Activated CD4-positive, alpha-beta T cell treated with anti-CD3 and anti-CD28 coated beads, Interleukin-2, amount 50 U/mL, for 24 hours (primary cell): ENCODE results near the gene FCER2.
"Not testable (repeated sequence)": the region's sequence is repeated elsewhere in the genome, so short reads cannot be mapped to it uniquely, and the experiment has no call there.

ENCODE experiments used
- DNase-seq, 2 donors: peaks; one replicate each; pipeline ENCODE4 v3.0.0-alpha.2; 2020; ENCODE audit warnings: low read depth in 1 of 2, low spot score in 1 of 2

Gene FCER2

DNA sequence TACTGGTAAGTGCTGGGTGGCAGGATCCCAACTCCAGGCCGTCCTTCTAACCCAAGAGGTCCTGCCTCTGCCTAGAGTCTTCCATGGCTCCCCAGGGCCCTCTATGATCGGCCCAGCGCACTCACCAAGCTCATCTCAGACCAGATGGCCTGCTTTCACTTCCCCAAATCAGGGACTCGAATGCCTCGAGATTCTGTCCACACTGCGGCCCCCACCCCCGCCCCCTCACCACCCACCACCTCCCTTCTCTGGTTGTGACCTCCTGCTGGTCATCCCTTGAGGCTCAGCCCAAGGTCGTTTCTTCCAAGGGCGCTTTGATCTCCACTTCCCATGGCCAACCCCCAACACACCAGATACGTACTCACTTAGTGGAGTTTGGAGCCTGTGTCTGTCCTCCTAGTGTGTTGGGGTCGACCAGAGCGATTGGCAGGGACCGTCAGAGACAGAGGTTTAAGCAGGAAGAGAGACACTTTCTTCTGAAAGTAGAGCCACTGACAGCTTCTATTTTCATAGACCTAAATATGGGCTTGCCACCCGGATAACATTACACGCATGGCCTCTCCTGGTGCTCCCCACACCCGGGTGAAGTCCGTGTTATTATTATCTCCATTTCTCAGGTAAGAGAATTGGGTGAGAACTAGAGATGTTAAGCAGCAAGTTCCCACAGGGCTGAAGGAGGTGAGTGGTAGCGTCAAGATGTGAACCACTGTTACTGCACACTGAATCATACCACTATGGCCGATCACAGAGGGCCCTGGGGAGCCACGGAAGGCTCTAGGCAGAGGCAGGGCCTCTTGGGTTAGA lies at the start of gene FCER2:
Gene FCER2, minus strand, starts transcription at position 478 of the 804 bp plus-strand sequence. CDS start 2,371 bp downstream, outside the sequence.
- DNase-seq: no peak

DNA sequence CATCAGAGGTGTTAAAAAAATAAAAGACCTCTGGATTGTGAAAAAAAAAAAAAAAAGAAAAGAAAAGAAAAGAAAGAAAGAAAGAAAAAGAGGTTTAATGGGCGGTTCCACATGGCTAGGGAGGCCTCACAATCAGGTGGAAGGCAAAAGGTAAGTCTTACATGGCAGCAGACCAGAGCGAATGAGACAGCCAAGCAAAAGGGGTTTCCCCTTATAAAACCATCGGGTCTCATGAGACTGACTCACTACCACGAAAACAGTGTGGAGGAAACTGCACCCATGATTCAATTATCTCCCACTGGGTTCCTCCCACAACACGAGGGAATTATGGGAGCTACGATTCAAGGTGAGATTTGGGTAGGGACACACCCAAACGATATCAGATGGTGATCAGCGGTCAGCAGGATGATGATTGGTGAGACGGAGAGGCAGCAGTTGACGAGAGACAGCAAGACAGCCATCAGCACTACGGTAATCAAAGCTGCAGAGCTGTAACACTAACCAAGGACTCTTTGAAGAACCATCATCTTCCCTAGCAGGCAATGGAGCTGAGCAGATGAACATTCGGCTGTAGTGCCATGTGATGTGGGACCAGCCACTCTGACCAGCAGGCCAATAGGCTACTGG lies 49.3 kb upstream of the FCER2 start:
- peak in 1 of 2 donors; percentile 61 for DNase-seq

DNA sequence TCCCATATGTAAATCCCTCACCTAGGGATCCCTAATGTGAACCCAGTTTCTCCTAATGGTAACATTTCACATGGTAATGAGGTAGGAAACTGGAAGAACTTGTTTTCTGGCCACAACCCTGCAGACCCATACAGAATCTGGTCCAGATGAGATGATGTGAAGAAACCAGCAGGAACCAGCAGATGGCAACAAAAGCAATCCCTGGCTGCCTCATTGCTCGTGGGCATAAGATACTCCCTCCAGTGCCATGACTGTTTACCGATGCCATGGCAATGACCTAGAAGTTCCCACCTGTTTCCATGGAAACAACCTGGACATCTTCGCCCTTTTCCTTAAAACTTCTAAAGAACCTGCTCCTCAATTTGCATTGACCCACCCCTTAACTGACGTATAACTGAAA lies 46.8 kb upstream of the FCER2 start:
- DNase-seq: no peak

DNA sequence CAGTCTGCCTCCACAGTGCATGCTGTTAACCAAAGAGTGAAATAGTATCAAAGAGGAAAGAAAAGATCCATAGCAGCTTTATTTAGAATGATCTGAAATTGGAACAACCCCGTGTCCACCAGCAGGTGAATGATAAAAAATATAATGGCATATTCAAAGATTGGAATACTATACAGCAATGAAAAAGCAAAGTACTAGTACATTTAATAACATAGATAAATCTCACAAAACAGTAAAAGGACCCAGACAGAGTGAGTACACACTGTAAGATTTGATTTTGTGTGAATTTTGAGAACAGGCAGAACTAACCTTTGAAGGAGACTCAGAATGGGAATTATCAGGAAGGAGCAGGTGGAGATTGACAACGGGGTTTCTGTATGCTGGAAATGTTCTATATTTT lies 46.2 kb upstream of the FCER2 start:
- DNase-seq: no peak

GRCh38 chr19:7746903-7747884 lies 45.3 kb upstream of the FCER2 start, which contains the start of gene CD209:
TSS of gene CD209 (minus strand) at chr19:7747534. CDS start at chr19:7747511, 23 bp downstream.
- DNase-seq: no peak

GRCh38 chr19:7746306-7746705 lies 44.4 kb upstream of the FCER2 start:
- DNase-seq: not testable (repeated sequence)

- no peak for DNase-seq
These were observed 43.1 kb upstream of the FCER2 start for GRCh38 chr19:7744871-7745650.

GRCh38 chr19:7744199-7744786 lies 42.4 kb upstream of the FCER2 start:
- DNase-seq: no peak

DNA sequence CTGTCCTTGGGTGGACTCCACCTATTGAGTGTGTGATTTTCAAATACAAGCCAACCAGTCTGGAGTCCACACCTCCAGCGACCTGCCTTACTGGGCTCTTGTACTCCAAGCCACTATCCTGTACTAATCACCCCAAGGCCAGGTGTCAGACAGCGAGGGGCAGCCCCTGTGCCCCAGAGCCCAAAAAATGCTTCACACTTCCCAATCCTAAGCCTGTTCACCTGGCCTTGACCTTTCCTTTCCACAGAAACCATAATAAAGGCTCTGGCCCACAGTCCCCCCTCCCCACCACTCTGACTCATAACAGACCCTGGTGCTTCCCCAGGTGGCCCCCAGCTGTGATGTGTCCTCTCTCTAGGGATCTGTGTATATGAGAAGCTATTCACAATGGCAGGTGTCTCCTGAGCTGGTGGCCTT lies 41.5 kb upstream of the FCER2 start:
- no peak for DNase-seq

- no peak for DNase-seq
These were observed 41.1 kb upstream of the FCER2 start for GRCh38 chr19:7742991-7743390.

DNA sequence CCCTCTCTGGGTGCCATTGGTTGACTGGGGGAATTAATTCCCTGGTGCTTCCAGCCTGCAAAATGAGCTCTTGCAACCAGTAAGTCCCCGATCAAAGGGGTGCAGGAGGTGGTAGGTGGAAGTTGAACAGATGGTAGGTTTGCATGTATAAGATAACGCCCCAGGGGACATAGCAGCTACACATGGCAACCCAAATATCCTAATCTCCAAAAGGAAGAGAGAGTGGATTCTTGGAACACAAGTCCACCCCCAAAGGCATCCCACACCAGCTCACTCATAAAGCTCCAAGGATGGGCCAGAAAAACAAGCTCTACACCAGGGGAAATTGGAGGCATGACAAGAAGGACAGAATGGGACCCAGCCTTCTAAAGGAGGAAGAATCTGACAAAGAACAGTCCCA lies 40.6 kb upstream of the FCER2 start:
- no peak for DNase-seq

GRCh38 chr19:7740682-7741054 lies 38.7 kb upstream of the FCER2 start:
- no peak for DNase-seq

- DNase-seq: no peak
These were observed 38.1 kb upstream of the FCER2 start for GRCh38 chr19:7739801-7740681.

- DNase-seq: no peak
These were observed 37.4 kb upstream of the FCER2 start for GRCh38 chr19:7739211-7739755.

GRCh38 chr19:7738023-7738422 lies 36.1 kb upstream of the FCER2 start:
- peak in 1 of 2 donors; percentile 43 for DNase-seq

- no peak for DNase-seq
These were observed 35.3 kb upstream of the FCER2 start for GRCh38 chr19:7737215-7737614.

DNA sequence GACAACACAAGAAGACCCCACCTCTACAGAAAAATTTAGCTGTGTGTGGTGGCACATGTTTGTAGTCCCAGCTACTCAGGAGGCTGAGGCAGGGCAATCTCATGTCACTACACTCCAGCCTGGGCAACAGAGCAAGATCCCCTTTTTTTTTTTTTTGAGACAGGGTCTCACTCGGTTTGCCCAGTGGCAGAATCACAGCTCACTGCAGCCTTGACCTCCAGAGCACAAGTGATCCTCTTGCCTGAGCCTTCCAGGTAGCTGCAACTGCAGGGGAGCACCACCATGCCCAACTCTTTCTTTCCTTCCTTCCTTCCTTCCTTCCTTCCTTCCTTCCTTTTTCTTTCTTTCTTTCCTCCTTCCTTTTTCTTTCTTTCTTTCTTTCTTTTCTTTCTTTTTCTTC lies 34.2 kb upstream of the FCER2 start:
- DNase-seq: no peak

GRCh38 chr19:7734220-7735203 lies 32.6 kb upstream of the FCER2 start:
- no peak for DNase-seq
